CD4-positive, alpha-beta T cell treated with Interleukin-4 for 1 hour (primary cell): ENCODE measurements around the gene ZNF845.
"Not testable (repeated sequence)": the region's sequence is repeated elsewhere in the genome, so short reads cannot be mapped to it uniquely, and the experiment has no call there.

ENCODE experiments used
- DNase-seq, 2 donors: peaks; one replicate each; pipeline ENCODE4 v3.0.0-alpha.2; 2020 to 2022

The ZNF845 gene

GRCh38 chr19:53388168-53388567, 54.6 kb downstream of the ZNF845 start:
- no peak for DNase-seq

- no peak for DNase-seq
These were observed 55.4 kb downstream of the ZNF845 start for GRCh38 chr19:53388904-53389303.

GRCh38 chr19:53389571-53389970, 56.0 kb downstream of the ZNF845 start:
- no peak for DNase-seq

GRCh38 chr19:53389978-53390377, 56.4 kb downstream of the ZNF845 start:
- no peak for DNase-seq

- DNase-seq, result no peak
These were observed 61.0 kb downstream of the ZNF845 start for GRCh38 chr19:53394522-53394973.

- DNase-seq, result peak; percentile 94 to 96
These were observed 61.7 kb downstream of the ZNF845 start, which contains the start of gene ZNF765 for GRCh38 chr19:53394974-53395839. Gene ZNF765, plus strand, starts transcription at chr19:53395149. Its CDS starts 2,867 bp downstream, at chr19:53398016.

GRCh38 chr19:53395840-53396524, 62.4 kb downstream of the ZNF845 start:
- not testable (repeated sequence) for DNase-seq

GRCh38 chr19:53396525-53396868, 62.9 kb downstream of the ZNF845 start:
- DNase-seq, result no peak

GRCh38 chr19:53397918-53398317, 64.4 kb downstream of the ZNF845 start:
- not testable (repeated sequence) for DNase-seq
